Esophagus mucosa (tissue), 1 donor: Measurements from ENCODE around the gene MCC. TPM values are rescaled to one million over a fixed set of nuclear protein-coding genes. Genes with fewer than 3 reads are reported as not detected.

Source experiments
- total RNA-seq: library from RNA; stranded (reverse); gene quantifications from one replicate; pipeline ENCODE4 v1.2.4, GENCODE V29; 2023
- donor health status: DM: yes; HTN: yes; CAD: no.

Gene MCC
- total RNA-seq, 1 donor from 2014 or later = 37.6 TPM

Other genes starting within 250 kb of the MCC start
- gene TSSK1B, start 53.5 kb downstream of the MCC start, total RNA-seq = 0.48 TPM
- gene YTHDC2, start 25.2 kb upstream of the MCC start, total RNA-seq = 17.5 TPM